ENCODE measurements around the gene CALHM3.
A peak's percentile ranks its signal among the peaks of the same experiment; 100 is the strongest.
"Not testable (repeated sequence)": the region's sequence is repeated elsewhere in the genome, so short reads cannot be mapped to it uniquely, and the experiment has no call there.

The CALHM3 gene, protein sequence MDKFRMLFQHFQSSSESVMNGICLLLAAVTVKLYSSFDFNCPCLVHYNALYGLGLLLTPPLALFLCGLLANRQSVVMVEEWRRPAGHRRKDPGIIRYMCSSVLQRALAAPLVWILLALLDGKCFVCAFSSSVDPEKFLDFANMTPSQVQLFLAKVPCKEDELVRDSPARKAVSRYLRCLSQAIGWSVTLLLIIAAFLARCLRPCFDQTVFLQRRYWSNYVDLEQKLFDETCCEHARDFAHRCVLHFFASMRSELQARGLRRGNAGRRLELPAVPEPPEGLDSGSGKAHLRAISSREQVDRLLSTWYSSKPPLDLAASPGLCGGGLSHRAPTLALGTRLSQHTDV

DNA sequence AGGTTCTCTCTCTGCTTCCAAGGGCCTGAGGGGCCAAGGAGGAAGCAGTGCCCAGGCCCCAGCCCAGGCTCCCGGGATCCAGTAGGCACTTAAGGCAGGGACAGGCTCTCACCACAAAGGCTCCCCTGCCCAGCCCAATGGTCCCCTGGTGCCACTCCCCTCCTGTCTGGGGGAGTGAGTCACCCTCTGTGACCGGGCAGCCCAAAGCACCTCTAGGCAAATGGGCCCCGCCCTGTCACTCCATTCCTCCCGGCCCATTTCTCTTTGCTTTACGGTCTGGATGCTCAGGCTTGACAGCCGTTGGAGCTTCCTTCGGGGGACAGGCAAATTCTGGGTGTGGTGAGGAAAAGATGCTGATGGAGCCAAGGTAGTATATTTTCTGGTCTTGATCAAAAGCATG is at the start of gene CALHM3:
CALHM3 (minus strand) TSS at position 106 of the 400 bp plus-strand sequence. CDS start 208 bp downstream, outside the sequence.
- DNase-seq: no peak

DNA sequence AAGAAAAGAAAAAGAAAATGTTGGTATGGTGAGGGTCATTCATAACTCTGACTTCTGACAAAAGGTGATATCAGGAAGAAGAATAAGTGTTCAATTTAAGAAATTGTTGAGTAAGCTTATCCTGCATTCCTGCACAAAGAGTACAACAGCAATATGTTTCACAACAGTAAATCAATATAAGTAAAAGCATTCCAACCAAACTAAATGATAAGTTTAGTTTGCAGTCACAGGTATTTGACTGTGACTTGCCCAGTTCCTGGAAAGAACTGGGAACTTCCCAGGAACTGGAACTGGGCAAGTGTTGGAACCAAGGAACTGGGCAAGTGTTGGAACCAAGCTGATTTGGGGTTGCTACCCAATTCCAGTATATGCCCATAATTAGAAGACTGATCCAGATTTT is 49.5 kb upstream of the CALHM3 start:
- no peak for DNase-seq

DNA sequence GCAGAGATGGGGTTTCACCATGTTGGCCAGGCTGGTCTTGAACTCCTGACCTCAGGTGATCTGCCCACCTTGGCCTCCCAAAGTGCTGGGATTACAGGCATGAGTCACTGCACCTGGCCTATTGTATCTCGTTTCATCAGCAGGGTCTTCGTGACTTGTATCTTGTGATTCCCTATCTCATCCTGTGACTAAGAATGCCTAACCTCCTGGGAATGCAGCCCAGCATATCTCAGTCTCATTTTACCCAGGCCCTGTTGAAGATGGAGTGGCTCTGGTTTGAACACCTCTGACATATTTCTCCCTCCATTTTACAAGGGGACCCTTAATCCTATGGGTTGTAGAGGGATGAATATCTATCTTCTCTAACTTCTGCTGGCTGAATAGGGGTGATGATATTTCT is 48.4 kb upstream of the CALHM3 start:
- DNase-seq: not testable (repeated sequence)

DNA sequence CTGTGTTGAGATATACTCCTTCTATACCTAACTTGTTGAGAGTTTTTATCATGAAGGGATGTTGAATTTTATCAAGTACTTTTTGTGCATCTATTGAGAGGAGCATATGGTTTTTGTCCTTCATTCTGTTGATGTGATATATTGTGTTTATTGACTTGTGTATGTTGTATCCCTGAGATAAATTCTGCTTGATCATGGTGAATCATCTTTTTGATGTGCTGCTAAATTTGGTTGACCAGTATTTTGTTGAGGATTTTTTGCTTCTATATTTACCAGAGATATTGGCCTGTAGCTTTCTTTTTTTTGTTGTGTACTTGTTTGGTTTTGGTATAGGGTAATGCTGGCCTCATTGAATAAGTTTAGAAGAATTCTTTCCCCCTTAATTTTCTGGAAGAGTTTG is 46.9 kb upstream of the CALHM3 start:
- no peak for DNase-seq

DNA sequence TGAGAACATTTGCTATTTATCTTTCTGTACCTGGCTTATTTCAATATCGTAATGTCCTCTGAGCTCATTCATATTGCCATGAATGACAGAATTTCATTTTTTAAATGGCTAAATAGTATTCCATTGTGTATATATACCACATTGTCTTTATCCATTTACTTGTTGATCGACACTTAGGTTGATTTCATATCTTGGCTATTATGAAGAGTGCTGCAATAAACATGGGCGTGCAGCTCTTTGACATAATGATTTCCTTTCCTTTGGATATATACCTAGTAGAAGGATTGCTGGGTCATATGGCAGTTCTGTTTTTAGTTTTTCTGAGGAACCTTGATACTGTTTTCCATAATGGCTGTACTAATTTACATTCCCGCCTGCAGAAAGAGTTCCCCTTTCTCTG is 44.6 kb upstream of the CALHM3 start:
- no peak for DNase-seq

DNA sequence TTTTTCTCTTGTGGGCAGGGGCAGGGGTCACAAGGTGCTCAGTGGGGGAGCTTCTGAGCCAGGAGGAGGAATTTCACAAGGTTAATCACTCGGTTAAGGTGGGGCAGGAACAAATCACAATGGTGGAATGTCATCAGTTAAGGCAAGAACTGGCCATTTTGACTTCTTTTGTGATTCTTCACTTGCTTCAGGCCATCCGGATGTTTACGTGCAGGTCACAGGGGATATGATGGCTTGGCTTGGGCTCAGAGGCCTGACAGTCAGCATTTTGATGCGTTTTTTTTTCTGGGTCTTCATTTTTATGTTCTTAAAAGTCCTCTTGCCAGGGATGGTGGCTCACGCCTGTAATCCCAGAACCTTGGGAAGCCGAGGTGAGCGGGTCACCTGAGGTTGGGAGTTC is 43.0 kb upstream of the CALHM3 start:
- not testable (repeated sequence) for DNase-seq

DNA sequence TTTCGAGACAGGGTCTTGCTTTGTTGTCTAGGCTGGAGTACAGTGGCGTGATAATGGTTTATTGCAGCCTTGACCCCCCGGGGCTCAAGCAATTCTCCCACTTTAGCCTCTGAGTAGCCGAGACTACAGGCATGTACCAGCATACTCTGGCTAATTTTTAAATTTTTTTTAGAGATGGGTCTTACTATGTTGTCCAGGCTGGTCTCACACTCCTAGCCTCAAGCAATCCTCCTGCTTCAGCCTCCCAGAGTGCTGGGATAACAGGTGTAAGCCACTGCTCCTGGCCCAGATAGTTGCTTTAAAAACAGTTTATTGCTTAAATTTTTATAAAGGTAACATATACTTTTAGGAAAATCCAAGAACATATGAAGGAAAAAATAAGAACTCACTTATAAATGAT is 40.8 kb upstream of the CALHM3 start:
- no peak for DNase-seq

DNA sequence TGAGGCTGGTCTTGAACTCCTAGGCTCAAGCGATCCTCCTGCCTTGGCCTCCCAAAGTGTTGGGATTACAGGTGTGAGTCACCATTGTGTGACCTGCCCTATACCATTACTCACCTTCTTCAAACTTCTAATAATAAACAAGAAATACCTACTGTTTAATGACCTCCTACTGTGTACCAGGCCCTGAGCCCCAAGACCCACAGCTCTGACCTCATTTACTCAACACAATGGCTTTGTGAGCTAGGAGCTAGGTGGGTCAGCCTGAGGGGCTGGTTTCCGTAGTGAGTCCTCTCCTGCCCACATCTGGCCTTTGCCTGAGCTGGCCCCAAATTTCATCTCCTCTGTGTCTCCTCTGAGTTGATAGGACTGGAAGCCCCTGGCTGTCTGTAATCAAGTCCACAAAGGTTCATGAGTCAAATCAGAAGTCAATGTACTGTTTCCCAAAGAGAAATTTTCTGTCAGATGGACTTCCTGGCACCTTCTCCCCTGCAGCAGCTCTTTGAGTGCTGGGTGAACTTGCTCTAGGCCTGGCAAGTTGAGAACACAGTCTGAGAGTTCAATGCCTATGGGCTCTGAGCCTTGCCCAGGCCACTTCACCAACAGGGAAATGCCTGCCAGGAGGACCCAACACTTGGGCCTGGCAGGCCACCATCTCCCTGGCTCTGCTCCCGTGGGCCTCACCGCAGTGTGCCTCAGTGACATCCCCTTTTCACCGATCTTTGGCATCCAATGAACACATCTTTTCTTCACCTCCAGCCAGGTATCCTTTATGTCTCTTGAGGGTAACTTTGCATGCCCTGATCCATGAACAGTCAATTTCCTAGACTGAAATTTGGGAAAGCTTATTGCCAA is 38.4 kb upstream of the CALHM3 start:
- DNase-seq: no peak

DNA sequence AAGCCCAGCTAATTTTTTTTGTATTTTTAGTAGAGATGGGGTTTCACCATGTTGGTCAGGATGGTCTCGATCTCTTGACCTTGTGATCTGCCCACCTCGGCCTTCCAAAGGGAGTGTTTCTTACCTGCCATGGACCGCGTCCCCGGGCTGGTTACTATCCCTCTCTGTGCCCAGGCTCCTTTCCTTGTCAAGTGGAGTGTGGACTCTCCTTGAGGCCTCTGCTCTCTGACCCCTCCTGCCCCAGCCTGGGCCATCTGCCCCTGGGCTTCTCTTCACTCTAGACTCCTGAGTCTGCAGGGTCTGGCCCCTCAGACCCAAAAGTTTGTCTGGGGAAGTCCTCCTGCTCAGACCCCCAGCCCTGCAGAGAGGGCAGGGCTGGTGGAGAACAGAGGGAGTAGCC is 35.2 kb upstream of the CALHM3 start:
- no peak for DNase-seq

DNA sequence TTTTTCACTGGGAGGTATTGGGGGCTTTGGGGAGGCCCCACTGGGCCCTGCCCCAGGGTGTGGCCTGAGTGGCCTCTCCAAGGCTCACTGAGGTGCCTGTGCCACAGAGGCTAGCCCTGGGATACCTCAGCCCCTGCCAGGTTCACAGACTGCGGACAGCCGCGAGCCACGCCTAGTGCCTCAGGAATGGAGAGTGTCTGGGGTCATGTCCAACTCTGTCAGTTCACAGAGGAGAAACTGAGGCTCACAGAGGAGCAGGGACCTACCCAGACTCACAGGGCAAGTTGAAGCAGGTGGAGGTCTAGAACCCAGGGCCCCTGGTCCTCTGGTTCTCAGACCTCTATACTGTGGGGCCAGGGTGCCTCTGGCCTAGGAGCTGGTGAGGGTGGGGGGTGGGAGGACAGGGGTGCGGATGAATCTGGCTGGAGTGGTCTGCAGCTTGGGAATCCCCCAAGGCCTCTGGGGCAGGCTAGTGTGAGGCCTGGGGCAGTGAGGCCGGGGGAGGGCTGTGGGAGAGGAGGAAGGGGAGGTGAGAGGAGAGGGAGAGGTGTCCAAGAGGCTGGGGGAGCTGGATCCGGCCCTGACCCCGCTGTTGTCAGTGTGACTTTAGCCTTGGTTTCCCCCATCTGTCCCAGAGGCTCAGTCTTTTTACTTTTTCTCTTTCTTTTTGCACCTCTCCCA is 34.5 kb upstream of the CALHM3 start:
- DNase-seq: no peak

DNA sequence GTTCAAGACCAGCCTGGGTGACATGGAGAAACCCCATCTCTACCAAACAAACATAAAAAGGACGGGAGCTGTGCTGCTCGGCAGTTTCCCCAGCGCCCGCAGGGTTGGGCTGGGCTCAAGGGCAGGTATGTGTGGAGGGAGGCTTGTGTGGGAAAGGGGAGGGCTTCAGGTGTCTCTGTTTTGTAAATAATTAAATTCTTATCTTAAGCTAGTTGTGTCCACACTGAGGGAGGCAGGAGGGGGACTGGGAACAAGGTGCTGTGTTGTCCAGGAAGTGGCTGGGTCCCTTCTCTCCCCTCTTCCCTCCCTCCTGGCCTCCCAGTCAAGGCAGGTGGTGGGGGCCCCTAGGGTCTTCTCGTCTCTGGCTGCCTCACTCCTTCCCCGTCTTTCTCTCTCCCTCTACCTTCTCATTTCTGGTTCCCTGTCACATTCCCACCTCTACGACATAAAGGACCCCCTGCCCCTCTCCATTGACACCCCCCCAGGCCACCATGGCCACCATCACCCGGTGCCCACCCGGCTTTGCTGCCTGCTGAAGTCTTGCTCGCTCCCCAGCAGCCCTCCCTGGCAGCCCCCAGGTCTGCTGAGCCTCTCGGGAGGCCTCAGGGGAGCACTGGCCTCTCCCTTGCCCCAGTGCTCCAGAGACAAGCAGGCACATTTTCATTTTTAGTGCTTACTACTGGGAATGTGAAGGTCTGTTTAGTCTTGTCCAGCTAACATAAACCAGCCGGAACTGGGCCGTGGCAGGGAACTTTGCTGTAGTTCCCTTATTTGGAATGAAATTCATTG is 33.7 kb upstream of the CALHM3 start:
- DNase-seq: no peak

DNA sequence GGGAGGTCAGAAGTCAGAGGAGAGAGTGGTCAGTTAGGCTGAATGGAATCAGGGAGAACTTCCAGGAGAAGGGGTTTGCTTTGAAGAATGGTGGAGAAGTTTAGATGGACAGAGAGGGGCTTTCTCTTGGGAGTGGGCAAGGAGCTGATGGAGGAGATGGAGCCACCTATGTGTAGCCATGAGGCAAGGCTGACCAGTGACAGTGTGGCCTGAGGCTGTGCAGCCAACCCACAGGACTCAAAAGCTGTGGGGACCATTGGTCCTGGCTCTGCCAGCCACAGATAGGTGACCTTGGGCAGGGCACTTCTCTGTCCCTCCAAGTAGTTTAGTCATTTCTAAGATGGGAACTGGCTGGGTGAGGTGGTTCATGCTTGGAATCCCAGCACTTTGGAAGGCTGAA is 33.1 kb upstream of the CALHM3 start:
- no peak for DNase-seq

DNA sequence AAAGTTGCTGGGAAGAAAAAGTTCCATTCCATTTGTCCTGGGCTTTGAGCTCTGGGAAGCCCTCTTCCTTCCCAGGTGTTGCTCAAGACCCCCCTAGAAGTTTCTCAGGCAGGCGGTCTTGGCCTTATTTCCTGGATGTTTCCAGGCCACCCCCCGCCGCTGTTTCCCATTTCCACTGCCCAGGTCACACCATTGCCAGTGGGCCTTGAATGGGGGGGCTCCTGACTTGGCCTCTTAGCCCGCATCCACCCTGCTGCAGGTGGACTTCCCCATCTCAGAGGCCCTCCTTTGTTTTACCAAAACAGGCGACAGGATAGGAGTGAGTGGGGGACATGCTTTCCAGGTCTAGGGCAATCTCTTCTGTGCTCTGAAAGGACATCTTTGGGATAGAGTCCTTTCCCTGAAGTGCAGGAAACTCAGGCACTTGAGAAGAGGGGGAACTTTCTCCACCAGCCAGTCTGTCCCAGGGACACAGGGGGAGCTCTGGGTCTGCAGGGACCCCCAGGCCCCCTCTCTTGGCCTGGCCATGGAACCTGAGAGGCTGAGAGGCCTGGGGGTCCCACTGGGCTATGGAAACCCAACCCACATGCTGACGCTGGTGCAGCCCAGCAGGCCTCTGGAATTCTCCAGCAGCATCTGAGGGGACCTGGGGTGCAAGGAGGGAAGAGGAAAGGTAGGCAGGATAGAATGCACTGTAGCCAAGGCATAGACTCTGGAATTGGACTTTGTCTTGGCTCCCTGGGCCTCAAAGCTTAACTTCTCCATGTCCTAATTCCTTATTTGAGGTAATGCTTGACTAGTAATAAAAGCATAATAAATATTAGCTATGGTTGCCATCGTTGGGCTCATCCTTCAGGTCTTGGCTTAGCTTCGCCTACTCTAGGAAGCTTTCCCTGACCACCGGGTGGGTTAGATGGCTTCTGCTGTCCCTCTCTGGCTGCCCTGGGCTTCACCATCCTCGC is 32.0 kb upstream of the CALHM3 start:
- DNase-seq: no peak

DNA sequence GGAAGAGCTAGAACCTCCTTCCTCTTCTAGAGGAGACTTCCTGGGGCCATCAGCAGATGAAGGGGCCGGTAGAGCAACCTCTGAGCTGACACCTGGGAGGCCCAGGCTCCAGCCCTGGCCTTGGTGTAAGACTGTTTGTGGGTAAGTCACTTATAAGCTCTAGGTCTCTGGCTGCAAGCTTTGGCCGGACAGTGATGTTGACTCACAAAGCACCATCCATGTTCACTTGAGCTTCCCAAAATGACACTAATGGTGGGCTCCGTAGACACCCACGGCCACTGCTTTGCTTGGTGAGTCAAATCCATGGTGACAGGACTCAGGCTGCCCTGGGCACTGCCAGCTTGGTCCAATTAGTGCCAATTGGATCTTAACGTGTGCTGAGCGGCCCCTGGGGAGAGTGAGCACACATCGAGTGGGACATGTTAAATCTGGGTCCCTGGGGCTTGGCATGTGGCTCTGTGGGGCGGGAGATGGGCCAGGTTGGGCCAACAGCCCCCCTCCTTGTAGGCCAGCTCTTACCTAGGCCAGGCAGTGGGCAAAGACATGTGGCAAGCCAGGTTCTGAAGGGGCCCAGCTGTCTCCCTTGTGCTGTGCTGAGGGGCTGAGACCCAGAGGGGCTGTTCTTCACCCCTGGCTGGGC is 31.1 kb upstream of the CALHM3 start:
- no peak for DNase-seq

DNA sequence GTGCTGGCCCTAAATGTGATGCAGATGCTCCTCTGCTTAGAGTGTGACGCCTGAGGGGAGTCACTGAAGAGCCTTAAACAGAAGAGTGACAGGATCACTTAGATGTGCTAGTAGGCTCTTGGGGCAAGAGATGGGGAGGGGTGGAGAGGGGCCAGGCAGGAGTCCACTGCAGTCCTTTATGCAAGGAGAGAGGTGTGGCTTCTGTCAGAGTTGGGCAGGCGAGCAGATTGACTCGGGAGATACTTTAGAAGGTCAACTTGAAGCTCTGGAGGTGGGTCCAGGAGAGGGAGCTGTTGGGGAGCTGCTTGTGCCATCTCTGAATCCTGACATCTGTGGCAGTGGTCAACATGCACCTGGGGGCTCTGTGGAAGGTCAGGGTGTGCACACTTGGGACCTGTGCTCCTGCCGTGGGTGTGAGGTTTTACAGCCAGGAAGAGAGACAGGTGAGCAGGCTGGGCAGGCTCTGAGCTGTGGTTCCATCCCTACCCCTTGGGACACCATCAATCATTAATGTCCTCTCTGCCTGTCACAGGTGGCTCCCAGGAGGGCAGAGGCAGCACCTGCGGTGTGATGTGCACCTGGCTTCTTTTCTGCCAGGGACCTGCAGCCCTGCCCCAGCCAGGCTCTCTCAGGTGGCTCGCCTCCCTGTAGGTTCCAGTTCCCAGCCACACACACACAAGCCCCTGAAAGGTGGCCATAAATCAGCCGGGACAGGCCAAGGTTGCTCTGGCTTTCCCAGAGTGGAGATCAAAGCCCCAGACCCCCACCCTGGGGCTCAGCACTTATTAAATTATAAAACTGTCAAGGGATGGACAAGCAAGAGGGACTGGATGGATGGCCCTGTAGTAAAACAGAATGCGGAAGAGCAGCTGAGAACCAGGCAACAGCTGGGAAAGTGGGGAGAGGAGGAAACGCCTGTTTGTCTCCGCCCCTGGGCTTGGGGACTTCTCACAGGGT is 28.5 kb upstream of the CALHM3 start:
- DNase-seq: no peak

DNA sequence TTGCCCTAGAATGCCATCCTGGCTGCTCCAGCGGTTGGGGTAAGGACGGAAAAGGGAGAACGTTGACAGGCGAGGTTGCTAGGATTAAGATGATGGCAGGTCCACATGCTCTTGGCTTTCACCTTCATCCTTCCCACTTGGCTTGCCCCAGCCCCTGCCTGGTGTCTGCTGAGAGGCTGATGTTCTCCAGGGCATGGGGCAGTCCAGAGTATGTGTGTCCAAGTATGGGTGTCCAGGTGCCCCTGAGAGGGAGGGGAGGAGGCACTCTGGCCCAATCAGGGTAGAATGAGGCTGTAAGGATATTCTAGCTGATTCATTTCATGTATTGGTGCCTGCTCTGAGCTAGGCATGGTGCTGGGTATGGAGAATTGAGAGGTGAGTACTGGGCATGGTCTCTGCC is 27.0 kb upstream of the CALHM3 start:
- DNase-seq: no peak

DNA sequence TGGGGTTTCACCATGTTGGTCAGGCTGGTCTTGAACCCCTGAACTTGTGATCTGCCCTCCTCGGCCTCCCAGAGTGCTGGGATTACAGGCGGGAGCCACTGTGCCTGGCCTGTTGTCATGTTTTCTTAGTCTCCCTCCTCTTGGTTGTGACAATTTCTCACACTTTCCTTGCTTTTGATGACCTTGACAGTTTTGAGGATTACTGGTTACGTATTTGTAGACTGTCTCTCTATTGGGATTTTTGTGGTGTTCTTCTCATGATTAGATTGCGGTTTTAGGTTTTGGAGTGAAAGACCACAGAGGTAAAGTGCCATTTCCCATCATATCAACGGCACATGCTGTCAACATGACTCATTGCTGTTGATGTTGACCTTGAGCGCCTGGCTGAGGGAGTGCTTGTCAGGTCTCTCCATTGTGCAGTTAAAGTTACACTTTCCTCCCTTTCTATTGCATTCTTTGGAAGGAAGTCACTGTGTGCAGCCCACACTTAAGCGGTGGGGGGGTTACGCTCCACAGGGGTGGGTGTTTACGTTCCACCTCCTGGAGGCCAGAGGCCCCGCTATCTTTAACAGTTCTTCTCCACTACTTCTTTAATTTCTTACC is 25.2 kb upstream of the CALHM3 start:
- peak; percentile 28 for DNase-seq

DNA sequence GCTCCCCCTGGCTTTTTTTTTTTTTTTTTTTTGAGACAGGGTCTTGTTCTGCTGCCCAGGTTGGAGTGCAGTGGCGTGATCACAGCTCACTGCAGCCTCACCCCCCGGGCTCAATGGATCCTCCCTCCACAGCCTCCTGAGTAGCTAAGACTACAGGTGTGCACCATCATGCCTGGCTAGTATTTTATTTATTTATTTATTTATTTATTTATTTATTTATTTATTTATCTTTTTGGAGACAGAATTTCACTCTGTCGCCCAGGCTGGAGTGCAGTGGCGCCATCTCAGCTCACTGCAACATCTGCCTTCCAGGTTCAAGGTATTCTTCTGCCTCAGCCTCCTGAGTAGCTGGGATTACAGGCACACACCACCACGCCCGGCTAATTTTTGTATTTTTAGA is 24.7 kb upstream of the CALHM3 start:
- not testable (repeated sequence) for DNase-seq

DNA sequence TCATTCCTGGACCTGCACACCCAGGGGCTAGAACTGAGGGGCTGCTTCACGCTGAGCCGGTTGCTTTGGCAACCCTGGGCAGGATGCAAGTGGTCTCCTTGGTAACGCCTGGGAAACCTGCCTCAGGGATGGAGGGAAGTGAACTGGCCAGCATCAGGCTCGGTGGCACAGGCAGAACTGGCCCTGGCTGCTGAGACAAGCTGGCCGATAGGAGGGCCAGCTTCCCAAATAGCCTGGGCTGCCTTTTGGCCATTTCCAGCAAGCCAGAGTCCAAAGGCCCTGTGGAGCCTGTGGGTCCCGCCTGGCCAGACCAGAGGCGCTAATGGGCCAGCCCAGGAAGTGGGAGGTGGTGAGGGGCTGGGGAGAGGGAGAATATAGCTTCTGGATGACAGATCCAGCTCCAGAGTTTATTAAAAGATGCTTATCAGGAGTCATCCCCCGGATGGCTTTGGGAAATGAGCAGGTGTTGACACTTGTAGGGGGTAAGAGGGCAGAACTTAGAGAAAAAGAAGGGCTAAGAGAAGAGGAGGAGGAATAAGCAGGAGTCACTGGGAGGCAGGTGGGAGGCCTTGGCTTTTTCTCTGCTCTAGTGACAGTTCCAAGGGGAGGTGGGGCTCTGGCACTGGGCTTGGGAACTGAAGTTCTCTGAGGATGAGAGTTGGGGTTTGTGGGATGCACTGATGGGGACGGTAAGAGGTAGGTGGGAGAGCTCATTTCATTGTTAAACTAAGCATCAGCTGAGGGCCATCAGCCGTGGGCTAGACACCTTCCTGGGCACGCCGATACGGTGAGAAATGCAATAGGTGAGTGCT is 24.0 kb upstream of the CALHM3 start:
- no peak for DNase-seq

Data from stimulated activated naive CD4-positive, alpha-beta T cell treated with Interleukin-2 at 50 U/mL for 16 hours (primary cell).